SK-N-MC (cell line): ENCODE data around the gene NOS1AP.

Source experiments
- EZH2 ChIP-seq: fragments of 200-600 bp; sonication (generic); IDR thresholded peaks from one replicate; pipeline ENCODE4 v1.6.1; 2017; ENCODE audit warnings: antibody characterized with exemption
- POLR2AphosphoS5 ChIP-seq: IDR thresholded peaks from 2 replicates; pipeline ENCODE4 v1.6.1; 2012; ENCODE audit warnings: mild to moderate bottlenecking, low read depth, low read length, borderline replicate concordance

GRCh38 chr1:162158624-162159271 is 89.3 kb downstream of the NOS1AP start:
- TF ChIP-seq POLR2AphosphoS5 = no peak
- no peak for TF ChIP-seq EZH2
